Activated effector memory CD4-positive, alpha-beta T cell treated with Interleukin-2 at 50 U/mL for 16 hours (primary cell): ENCODE data around the gene OR51B2.
"Not testable (repeated sequence)": the region's sequence is repeated elsewhere in the genome, so short reads cannot be mapped to it uniquely, and the experiment has no call there.

Source experiments
- DNase-seq: peaks from one replicate; pipeline ENCODE4 v3.0.0-alpha.2; 2020

The OR51B2 gene

GRCh38 chr11:5310423-5310822, 13.7 kb downstream of the OR51B2 start:
- DNase-seq: no peak

GRCh38 chr11:5307256-5308019, 16.7 kb downstream of the OR51B2 start:
- no peak for DNase-seq

GRCh38 chr11:5304046-5304445, 20.1 kb downstream of the OR51B2 start:
- no peak for DNase-seq

GRCh38 chr11:5303626-5304025, 20.5 kb downstream of the OR51B2 start:
- no peak for DNase-seq

- DNase-seq: no peak
These were observed 22.3 kb downstream of the OR51B2 start, which contains the start of gene OR51B4 for GRCh38 chr11:5301846-5302245. OR51B4 (minus strand) TSS chr11:5301946; CDS start chr11:5301946, 0 bp downstream.

- DNase-seq: no peak
These were observed 23.8 kb downstream of the OR51B2 start for GRCh38 chr11:5300251-5300650.

GRCh38 chr11:5298451-5298850, 25.6 kb downstream of the OR51B2 start:
- no peak for DNase-seq

- no peak for DNase-seq
These were observed 26.3 kb downstream of the OR51B2 start for GRCh38 chr11:5297721-5298323.

- not testable (repeated sequence) for DNase-seq
These were observed 29.6 kb downstream of the OR51B2 start for GRCh38 chr11:5294342-5294995.

GRCh38 chr11:5293028-5293427, 31.1 kb downstream of the OR51B2 start:
- no peak for DNase-seq

- DNase-seq: no peak
These were observed 32.8 kb downstream of the OR51B2 start for GRCh38 chr11:5291207-5291838.

GRCh38 chr11:5290106-5290505, 34.0 kb downstream of the OR51B2 start:
- no peak for DNase-seq

- DNase-seq: no peak
These were observed 34.4 kb downstream of the OR51B2 start for GRCh38 chr11:5289696-5290095.

GRCh38 chr11:5288906-5289550, 35.1 kb downstream of the OR51B2 start:
- no peak for DNase-seq

- no peak for DNase-seq
These were observed 35.8 kb downstream of the OR51B2 start for GRCh38 chr11:5288108-5288905.

- DNase-seq: no peak
These were observed 37.2 kb downstream of the OR51B2 start for GRCh38 chr11:5286901-5287300.

- no peak for DNase-seq
These were observed 37.7 kb downstream of the OR51B2 start for GRCh38 chr11:5286351-5286750.

- no peak for DNase-seq
These were observed 38.3 kb downstream of the OR51B2 start for GRCh38 chr11:5285703-5286340.

- DNase-seq: no peak
These were observed 39.5 kb downstream of the OR51B2 start for GRCh38 chr11:5284637-5285036.

GRCh38 chr11:5283882-5284281, 40.2 kb downstream of the OR51B2 start:
- no peak for DNase-seq

- DNase-seq: no peak
These were observed 41.0 kb downstream of the OR51B2 start for GRCh38 chr11:5283086-5283485.

GRCh38 chr11:5282628-5283027, 41.5 kb downstream of the OR51B2 start:
- DNase-seq: no peak
